ENCODE data around the gene COL11A2.

Gene COL11A2

GRCh38 chr6:33192671-33193602 lies 670 bp upstream of the COL11A2 start:
- no peak for DNase-seq (ENCODE audit: low spot score)

- no peak for DNase-seq (ENCODE audit: low spot score)
Measured at GRCh38 chr6:33191383-33192104, 723 bp downstream of the COL11A2 start.

- no peak for DNase-seq (ENCODE audit: low spot score)
Measured at GRCh38 chr6:33190504-33191107, 1.7 kb downstream of the COL11A2 start.

- no peak for DNase-seq (ENCODE audit: low spot score)
Measured at GRCh38 chr6:33189625-33190448, 2.4 kb downstream of the COL11A2 start.

GRCh38 chr6:33189164-33189563 lies 3.1 kb downstream of the COL11A2 start:
- DNase-seq (ENCODE audit: low spot score): no peak

- no peak for DNase-seq (ENCODE audit: low spot score)
Measured at GRCh38 chr6:33187809-33188208, 4.5 kb downstream of the COL11A2 start.

GRCh38 chr6:33185654-33186187 lies 6.5 kb downstream of the COL11A2 start:
- DNase-seq (ENCODE audit: low spot score): no peak

- DNase-seq (ENCODE audit: low spot score): no peak
Measured at GRCh38 chr6:33185190-33185589, 7.1 kb downstream of the COL11A2 start.

GRCh38 chr6:33183071-33183683 lies 9.1 kb downstream of the COL11A2 start:
- no peak for DNase-seq (ENCODE audit: low spot score)

- no peak for DNase-seq (ENCODE audit: low spot score)
Measured at GRCh38 chr6:33181141-33181540, 11.1 kb downstream of the COL11A2 start.

GRCh38 chr6:33178755-33179475 lies 13.4 kb downstream of the COL11A2 start:
- DNase-seq (ENCODE audit: low spot score): no peak

- DNase-seq (ENCODE audit: low spot score): no peak
Measured at GRCh38 chr6:33177552-33178446, 14.5 kb downstream of the COL11A2 start.

- no peak for DNase-seq (ENCODE audit: low spot score)
Measured at GRCh38 chr6:33176906-33177305, 15.4 kb downstream of the COL11A2 start.

- no peak for DNase-seq (ENCODE audit: low spot score)
Measured at GRCh38 chr6:33175436-33176069, 16.7 kb downstream of the COL11A2 start.

GRCh38 chr6:33174784-33175183 lies 17.5 kb downstream of the COL11A2 start:
- no peak for DNase-seq (ENCODE audit: low spot score)

GRCh38 chr6:33173535-33174180 lies 18.6 kb downstream of the COL11A2 start:
- no peak for DNase-seq (ENCODE audit: low spot score)

- DNase-seq (ENCODE audit: low spot score): peak; percentile 67
Measured at GRCh38 chr6:33172688-33173534, 19.4 kb downstream of the COL11A2 start.
